D721Med (cell line): ENCODE results near the gene GRIK4.

Experiments used
- DNase-seq: peaks from one replicate; pipeline ENCODE4 v3.0.0; 2011; ENCODE audit warnings: low spot score; ENCODE audit not compliant: insufficient read length
- FAIRE-seq: peaks from 2 replicates; lab custom pipeline; 2011; peaks lifted over from hg19 to GRCh38; lab: Jason Lieb, UNC
- CTCF ChIP-seq: IDR thresholded peaks from 2 replicates; pipeline ENCODE4 v1.5.1; 2012; ENCODE audit warnings: mild to moderate bottlenecking, control low read depth; ENCODE audit not compliant: insufficient read depth; ENCODE audit errors: missing control alignments

The GRIK4 gene

GRCh38 chr11:120642196-120642894, 130.8 kb downstream of the GRIK4 start:
- no peak for FAIRE-seq
- TF ChIP-seq CTCF: no peak
- DNase-seq: no peak

- no peak for TF ChIP-seq CTCF
- FAIRE-seq: no peak
Observed at GRCh38 chr11:120643284-120643683, 131.7 kb downstream of the GRIK4 start.

GRCh38 chr11:120645639-120646038, 134.1 kb downstream of the GRIK4 start:
- no peak for TF ChIP-seq CTCF
- no peak for FAIRE-seq
- DNase-seq: no peak

More at GRCh38 chr11:120643284-120643683, 131.7 kb downstream of the GRIK4 start:
- no peak for DNase-seq

- no peak for TF ChIP-seq CTCF
- FAIRE-seq: no peak
- DNase-seq: no peak
Observed at GRCh38 chr11:120646206-120646605, 134.7 kb downstream of the GRIK4 start.

- DNase-seq: no peak
- FAIRE-seq: no peak
- no peak for TF ChIP-seq CTCF
Observed at GRCh38 chr11:120647681-120648080, 136.1 kb downstream of the GRIK4 start.

GRCh38 chr11:120648771-120649170, 137.2 kb downstream of the GRIK4 start:
- FAIRE-seq (no peak), DNase-seq (no peak)
- TF ChIP-seq CTCF: no peak

- TF ChIP-seq CTCF: no peak
Observed at GRCh38 chr11:120649316-120649715, 137.8 kb downstream of the GRIK4 start.

More at GRCh38 chr11:120649316-120649715, 137.8 kb downstream of the GRIK4 start:
- no peak for DNase-seq
- FAIRE-seq: no peak
